ENCODE measurements around the gene ZFP30. TPM values are rescaled to one million over a fixed set of nuclear protein-coding genes. Genes with fewer than 3 reads are reported as not detected.

The ZFP30 gene
- total and polyA plus RNA-seq, 2 of the 13 experiments (the other 11 are each of a cell fraction or from before 2014, with no cell fraction given), result 3.4 to 19.2 TPM

DNA sequence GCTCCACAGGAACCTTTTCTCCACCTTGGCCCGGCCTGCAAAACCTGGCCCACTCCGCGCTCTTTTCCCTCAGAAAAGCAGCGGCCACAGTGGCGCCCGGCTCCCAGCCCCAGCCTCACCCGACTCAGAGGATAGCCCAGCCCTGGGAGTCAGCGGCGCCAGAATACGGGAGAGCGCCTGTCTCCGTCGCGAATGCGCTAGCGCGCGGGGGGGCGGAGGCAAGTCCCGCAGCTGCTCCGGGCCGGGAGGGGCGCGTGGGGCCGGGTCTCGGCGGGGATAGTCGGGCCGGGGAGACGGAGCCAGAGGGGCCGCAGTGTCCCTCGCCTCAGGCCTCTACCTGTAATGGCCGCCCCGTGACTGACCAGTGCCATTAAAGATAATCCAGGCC, at the start of gene ZFP30 (continued):
- TF ChIP-seq, protein P1, sequence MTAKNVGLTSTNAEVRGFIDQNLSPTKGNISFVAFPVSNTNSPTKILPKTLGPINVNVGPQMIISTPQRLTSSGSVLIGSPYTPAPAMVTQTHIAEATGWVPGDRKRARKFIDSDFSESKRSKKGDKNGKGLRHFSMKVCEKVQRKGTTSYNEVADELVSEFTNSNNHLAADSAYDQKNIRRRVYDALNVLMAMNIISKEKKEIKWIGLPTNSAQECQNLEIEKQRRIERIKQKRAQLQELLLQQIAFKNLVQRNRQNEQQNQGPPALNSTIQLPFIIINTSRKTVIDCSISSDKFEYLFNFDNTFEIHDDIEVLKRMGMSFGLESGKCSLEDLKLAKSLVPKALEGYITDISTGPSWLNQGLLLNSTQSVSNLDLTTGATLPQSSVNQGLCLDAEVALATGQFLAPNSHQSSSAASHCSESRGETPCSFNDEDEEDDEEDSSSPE (CRISPR knock-in tag; IDR thresholded peaks at IDR 0.05), result peak; percentile 42; the same call in 1 of the 2 replicates
- TF ChIP-seq BCL6 (CRISPR knock-in tag; IDR thresholded peaks at IDR 0.05) (no peak), ZNF24 (IDR thresholded peaks at IDR 0.05) (no peak), ZNF670 (CRISPR knock-in tag; IDR thresholded peaks at IDR 0.05; ENCODE audit: borderline replicate concordance) (0 out of 2 replicates have a peak, but pooled peaks have one; percentile 10), NCOA2 (CRISPR knock-in tag; IDR thresholded peaks at IDR 0.05) (no peak), ZNF567 (CRISPR knock-in tag; IDR thresholded peaks at IDR 0.05; ENCODE audit: borderline replicate concordance) (no peak), NBN (conservative IDR thresholded peaks at IDR 0.05) (no peak), MYNN (CRISPR knock-in tag; IDR thresholded peaks at IDR 0.05; ENCODE audit: low read depth) (no peak; the same call in 1 of the 2 replicates)
- TF ChIP-seq, protein P2, sequence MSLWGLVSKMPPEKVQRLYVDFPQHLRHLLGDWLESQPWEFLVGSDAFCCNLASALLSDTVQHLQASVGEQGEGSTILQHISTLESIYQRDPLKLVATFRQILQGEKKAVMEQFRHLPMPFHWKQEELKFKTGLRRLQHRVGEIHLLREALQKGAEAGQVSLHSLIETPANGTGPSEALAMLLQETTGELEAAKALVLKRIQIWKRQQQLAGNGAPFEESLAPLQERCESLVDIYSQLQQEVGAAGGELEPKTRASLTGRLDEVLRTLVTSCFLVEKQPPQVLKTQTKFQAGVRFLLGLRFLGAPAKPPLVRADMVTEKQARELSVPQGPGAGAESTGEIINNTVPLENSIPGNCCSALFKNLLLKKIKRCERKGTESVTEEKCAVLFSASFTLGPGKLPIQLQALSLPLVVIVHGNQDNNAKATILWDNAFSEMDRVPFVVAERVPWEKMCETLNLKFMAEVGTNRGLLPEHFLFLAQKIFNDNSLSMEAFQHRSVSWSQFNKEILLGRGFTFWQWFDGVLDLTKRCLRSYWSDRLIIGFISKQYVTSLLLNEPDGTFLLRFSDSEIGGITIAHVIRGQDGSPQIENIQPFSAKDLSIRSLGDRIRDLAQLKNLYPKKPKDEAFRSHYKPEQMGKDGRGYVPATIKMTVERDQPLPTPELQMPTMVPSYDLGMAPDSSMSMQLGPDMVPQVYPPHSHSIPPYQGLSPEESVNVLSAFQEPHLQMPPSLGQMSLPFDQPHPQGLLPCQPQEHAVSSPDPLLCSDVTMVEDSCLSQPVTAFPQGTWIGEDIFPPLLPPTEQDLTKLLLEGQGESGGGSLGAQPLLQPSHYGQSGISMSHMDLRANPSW (CRISPR knock-in tag; IDR thresholded peaks at IDR 0.05; ENCODE audit: borderline replicate concordance), result no peak; the same call in 1 of the 2 replicates
- TF ChIP-seq, protein P3, sequence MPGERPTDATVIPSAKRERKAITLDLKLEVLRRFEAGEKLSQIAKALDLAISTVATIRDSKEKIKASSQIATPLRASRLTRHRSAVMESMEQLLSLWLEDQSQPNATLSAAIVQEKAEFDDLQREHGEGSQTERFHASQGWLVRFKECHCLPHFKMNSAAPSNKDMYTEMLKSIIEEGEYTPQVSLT (CRISPR knock-in tag; IDR thresholded peaks at IDR 0.05; ENCODE audit: borderline replicate concordance, low read depth), result no peak
- TF ChIP-seq, protein P4, sequence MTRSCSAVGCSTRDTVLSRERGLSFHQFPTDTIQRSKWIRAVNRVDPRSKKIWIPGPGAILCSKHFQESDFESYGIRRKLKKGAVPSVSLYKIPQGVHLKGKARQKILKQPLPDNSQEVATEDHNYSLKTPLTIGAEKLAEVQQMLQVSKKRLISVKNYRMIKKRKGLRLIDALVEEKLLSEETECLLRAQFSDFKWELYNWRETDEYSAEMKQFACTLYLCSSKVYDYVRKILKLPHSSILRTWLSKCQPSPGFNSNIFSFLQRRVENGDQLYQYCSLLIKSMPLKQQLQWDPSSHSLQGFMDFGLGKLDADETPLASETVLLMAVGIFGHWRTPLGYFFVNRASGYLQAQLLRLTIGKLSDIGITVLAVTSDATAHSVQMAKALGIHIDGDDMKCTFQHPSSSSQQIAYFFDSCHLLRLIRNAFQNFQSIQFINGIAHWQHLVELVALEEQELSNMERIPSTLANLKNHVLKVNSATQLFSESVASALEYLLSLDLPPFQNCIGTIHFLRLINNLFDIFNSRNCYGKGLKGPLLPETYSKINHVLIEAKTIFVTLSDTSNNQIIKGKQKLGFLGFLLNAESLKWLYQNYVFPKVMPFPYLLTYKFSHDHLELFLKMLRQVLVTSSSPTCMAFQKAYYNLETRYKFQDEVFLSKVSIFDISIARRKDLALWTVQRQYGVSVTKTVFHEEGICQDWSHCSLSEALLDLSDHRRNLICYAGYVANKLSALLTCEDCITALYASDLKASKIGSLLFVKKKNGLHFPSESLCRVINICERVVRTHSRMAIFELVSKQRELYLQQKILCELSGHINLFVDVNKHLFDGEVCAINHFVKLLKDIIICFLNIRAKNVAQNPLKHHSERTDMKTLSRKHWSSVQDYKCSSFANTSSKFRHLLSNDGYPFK (CRISPR knock-in tag; IDR thresholded peaks at IDR 0.05; ENCODE audit: borderline replicate concordance), result peak; percentile 54; the same call in 1 of the 2 replicates
- TF ChIP-seq, protein P5, sequence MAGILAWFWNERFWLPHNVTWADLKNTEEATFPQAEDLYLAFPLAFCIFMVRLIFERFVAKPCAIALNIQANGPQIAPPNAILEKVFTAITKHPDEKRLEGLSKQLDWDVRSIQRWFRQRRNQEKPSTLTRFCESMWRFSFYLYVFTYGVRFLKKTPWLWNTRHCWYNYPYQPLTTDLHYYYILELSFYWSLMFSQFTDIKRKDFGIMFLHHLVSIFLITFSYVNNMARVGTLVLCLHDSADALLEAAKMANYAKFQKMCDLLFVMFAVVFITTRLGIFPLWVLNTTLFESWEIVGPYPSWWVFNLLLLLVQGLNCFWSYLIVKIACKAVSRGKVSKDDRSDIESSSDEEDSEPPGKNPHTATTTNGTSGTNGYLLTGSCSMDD (CRISPR knock-in tag; IDR thresholded peaks at IDR 0.05), result no peak
- TF ChIP-seq, protein P6, sequence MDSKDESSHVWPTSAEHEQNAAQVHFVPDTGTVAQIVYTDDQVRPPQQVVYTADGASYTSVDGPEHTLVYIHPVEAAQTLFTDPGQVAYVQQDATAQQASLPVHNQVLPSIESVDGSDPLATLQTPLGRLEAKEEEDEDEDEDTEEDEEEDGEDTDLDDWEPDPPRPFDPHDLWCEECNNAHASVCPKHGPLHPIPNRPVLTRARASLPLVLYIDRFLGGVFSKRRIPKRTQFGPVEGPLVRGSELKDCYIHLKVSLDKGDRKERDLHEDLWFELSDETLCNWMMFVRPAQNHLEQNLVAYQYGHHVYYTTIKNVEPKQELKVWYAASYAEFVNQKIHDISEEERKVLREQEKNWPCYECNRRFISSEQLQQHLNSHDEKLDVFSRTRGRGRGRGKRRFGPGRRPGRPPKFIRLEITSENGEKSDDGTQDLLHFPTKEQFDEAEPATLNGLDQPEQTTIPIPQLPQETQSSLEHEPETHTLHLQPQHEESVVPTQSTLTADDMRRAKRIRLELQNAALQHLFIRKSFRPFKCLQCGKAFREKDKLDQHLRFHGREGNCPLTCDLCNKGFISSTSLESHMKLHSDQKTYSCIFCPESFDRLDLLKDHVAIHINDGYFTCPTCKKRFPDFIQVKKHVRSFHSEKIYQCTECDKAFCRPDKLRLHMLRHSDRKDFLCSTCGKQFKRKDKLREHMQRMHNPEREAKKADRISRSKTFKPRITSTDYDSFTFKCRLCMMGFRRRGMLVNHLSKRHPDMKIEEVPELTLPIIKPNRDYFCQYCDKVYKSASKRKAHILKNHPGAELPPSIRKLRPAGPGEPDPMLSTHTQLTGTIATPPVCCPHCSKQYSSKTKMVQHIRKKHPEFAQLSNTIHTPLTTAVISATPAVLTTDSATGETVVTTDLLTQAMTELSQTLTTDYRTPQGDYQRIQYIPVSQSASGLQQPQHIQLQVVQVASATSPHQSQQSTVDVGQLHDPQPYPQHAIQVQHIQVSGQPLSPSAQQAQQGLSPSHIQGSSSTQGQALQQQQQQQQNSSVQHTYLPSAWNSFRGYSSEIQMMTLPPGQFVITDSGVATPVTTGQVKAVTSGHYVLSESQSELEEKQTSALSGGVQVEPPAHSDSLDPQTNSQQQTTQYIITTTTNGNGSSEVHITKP (CRISPR knock-in tag; IDR thresholded peaks at IDR 0.05; ENCODE audit: low read depth), result 0 out of 2 replicates have a peak, but pooled peaks have one; percentile 49
- TF ChIP-seq, protein P7, sequence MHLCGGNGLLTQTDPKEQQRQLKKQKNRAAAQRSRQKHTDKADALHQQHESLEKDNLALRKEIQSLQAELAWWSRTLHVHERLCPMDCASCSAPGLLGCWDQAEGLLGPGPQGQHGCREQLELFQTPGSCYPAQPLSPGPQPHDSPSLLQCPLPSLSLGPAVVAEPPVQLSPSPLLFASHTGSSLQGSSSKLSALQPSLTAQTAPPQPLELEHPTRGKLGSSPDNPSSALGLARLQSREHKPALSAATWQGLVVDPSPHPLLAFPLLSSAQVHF (CRISPR knock-in tag; IDR thresholded peaks at IDR 0.05), result peak; percentile 22; the same call in 1 of the 2 replicates
- TF ChIP-seq, protein P8, sequence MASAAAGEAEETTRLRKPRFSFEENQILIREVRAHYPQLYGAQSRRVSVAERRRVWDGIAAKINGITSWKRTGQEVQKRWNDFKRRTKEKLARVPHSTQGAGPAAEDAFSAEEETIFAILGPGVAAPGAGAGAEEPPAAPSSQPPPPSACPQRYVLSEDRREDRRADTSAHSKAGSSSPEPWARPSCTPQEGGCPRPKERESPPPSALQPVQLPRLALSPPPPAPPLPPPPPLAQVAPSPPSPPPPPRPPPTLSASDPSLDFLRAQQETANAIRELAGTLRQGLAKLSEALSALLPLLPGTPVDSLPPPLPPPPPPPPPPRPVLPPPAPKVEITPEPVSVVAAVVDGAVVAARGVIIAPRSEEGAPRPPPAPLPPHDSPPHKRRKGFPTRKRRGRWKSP (CRISPR knock-in tag; IDR thresholded peaks at IDR 0.05), result no peak
